Left ventricle myocardium inferior (tissue), 1 donor: ENCODE data around the gene PROSER2. TPM values are rescaled to one million over a fixed set of nuclear protein-coding genes. Genes with fewer than 3 reads are reported as not detected.

ENCODE experiments used
- DNase-seq: peaks from one replicate; pipeline ENCODE4 v3.0.0-alpha.2; 2020
- H3K27ac ChIP-seq: fragments of 200-600 bp; replicated peaks from 2 replicates; pipeline ENCODE4 v1.8.0; 2021
- H3K27me3 ChIP-seq: fragments of 200-600 bp; 2 replicates; pipeline ENCODE4 v1.8.0; 2021; ENCODE audit warnings: low read depth
- H3K36me3 ChIP-seq: fragments of 200-600 bp; 2 replicates; pipeline ENCODE4 v1.8.0; 2021
- H3K4me1 ChIP-seq: fragments of 200-600 bp; 2 replicates; pipeline ENCODE4 v1.8.0; 2021
- H3K4me3 ChIP-seq: fragments of 200-600 bp; 2 replicates; pipeline ENCODE4 v1.8.0; 2021; ENCODE audit warnings: mild to moderate bottlenecking, moderate library complexity
- H3K9me3 ChIP-seq: fragments of 200-600 bp; replicated peaks from 2 replicates; pipeline ENCODE4 v1.8.0; 2021
- intact Hi-C: fragments of 100-400 bp; cut with micrococcal nuclease; formaldehyde crosslinking; loops from one replicate; pipeline ENCODE4 v1.11.0; 2022
- total RNA-seq: library from RNA; stranded (reverse); fragmentation: NEBNext Ultra II Directional; extraction: Animal tissue kit (Norgen Biotek cat#: 25700); gene quantifications from one replicate; pipeline ENCODE4 v1.2.1, GENCODE V29; 2021
- TF ChIP-seq, protein P1 (sequence below): fragments of 200-600 bp; IDR thresholded peaks from 2 replicates; pipeline ENCODE4 v1.8.0; 2021; ENCODE audit warnings: antibody characterized with exemption, mild to moderate bottlenecking, borderline replicate concordance
- donor health status: DM: no; HTN: yes; CAD: no; lungs with severe emphysema.

The PROSER2 gene
- total RNA-seq, 1 donor from 2014 or later: 0.52 TPM

DNA sequence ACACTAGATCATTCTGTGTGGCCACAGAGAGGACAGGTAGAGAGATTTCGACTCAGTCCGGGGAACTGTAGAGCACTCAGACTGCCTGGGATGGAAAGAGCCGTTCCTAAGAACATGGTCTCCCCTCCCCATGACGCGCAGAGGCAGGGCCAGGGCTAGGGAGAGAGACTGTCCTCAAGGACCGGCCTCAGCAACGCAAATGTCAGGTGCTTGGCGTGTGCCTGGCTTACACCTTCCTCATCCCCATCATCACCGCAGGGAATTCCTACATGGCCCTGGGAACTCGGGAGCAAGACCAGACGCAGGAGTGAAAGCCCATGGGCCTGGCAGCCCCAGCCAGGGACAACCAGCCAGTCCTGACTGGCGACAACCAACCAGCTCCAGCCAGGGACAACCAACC lies 55.6 kb downstream of the PROSER2 start:
- no peak overlapping the region for H3K4me3 ChIP-seq
- no peak for DNase-seq
- TF ChIP-seq, protein P1, sequence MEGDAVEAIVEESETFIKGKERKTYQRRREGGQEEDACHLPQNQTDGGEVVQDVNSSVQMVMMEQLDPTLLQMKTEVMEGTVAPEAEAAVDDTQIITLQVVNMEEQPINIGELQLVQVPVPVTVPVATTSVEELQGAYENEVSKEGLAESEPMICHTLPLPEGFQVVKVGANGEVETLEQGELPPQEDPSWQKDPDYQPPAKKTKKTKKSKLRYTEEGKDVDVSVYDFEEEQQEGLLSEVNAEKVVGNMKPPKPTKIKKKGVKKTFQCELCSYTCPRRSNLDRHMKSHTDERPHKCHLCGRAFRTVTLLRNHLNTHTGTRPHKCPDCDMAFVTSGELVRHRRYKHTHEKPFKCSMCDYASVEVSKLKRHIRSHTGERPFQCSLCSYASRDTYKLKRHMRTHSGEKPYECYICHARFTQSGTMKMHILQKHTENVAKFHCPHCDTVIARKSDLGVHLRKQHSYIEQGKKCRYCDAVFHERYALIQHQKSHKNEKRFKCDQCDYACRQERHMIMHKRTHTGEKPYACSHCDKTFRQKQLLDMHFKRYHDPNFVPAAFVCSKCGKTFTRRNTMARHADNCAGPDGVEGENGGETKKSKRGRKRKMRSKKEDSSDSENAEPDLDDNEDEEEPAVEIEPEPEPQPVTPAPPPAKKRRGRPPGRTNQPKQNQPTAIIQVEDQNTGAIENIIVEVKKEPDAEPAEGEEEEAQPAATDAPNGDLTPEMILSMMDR: no peak
- H3K27me3 ChIP-seq: no peaks in the 10 kb centered on the region
- no peaks in the 10 kb centered on the region for H3K36me3 ChIP-seq
- H3K27ac ChIP-seq: no peak overlapping the region
- no peaks in the 10 kb centered on the region for H3K9me3 ChIP-seq
- H3K4me1 ChIP-seq: peaks cover 23% of the 10 kb centered on the region
- intact Hi-C loops: no loop called here

DNA sequence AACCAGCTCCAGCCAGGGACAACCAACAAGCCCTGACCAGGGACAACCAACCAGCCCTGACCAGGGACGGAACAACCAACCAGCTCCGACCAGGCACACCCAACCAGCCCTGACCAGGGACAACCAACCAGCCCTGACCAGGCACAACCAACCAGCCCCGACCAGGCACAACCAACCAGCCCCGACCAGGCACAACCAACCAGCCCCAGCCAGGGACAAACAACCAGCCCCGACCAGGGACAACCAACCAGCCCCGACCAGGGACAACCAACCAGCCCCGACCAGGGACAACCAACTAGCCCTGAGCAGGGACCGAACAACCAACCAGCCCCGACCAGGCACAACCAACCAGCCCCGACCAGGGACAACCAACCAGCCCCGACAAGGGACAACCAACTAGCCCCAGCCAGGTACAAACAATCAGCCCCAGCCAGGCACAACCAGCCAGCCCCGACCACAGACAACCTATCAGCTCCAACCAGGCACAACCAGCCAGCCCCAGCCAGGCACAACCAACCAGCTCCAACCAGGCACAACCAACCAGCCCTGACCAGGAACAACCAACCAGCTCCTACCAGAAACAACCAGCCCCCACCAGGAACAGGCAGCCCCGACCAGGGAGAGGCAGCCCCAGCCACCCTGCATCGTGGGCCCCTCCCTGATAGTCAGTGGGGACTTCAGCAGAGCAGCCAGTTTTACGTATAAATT lies 56.4 kb downstream of the PROSER2 start:
- no peaks in the 10 kb centered on the region for H3K27me3 ChIP-seq
- no peak overlapping the region for H3K27ac ChIP-seq
- intact Hi-C loops: no loop called here
- TF ChIP-seq, protein P1: no peak
- H3K36me3 ChIP-seq: no peaks in the 10 kb centered on the region
- H3K9me3 ChIP-seq: no peaks in the 10 kb centered on the region
- H3K4me1 ChIP-seq: peaks cover 20% of the 10 kb centered on the region
- no peak overlapping the region for H3K4me3 ChIP-seq
- no peak for DNase-seq

DNA sequence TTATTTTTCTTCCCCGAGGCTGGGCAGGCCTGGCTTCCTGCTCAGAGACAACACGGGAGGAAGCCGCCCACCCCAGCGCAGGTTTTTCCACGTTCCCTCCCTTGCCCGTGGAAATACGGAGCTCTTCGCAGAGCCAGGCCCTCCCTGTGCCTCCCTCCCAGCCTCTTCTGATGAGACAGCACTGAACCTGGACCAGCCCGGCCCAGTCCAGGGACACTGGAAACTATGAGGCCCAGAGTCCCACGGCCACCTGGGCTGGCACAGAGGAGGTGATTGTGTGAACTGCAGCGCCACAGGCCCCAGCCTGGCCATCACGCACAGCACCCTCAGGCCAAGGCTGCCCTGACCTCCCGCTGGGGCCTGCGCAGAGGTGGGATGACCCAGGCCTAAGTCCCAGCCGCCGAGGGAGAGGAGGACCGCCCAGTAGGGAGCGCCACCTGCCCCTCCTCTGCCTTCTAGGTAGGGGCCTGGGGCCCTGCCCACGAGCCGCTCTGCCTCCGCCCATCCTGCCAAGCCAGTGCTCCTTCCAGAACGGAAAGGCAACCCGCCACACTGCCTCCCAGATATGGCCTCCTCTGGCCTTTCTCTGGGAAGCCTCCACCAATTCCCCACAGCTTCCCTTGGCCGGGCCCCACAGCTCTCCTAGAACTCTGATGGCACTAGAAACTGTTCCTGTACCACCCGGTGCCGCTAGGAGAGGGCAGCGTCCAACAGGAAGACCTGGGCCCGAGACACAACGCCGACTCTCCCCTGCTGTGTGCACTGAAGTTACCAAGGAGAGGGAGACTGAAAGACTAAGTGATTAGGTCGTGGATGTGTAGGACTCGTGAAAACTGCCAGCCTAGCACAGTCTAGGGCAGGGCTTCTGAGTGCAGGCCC lies 57.2 kb downstream of the PROSER2 start:
- no peak for DNase-seq
- Histone ChIP-seq H3K27ac (no peak overlapping the region), H3K4me3 (no peak overlapping the region), H3K9me3 (no peaks in the 10 kb centered on the region), H3K4me1 (peaks cover 11% of the 10 kb centered on the region), H3K36me3 (no peaks in the 10 kb centered on the region), H3K27me3 (no peaks in the 10 kb centered on the region)
- intact Hi-C loops: no loop called here
- TF ChIP-seq, protein P1: no peak

DNA sequence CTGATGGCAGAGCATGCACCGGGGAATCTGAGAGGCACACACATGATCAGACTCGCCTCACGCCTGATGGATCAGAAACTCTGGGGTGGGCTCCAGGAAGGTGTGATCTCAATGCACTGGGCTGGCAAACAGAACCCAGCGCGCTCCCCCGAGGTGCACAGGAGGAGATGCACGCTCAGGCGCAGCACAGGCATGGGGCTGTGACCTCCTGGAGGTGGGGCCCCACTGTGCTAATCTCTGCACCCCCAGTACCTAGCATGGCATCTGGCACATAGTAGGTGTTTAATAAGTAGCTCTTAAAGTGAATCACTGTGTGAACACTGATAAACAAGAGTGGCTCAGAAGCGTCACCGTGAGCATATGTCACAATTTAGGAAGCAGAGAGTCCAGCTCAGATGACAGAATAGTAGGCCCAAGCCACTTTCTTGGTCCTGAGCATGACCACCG lies 57.9 kb downstream of the PROSER2 start:
- intact Hi-C loops: no loop called here
- peaks cover 7% of the 10 kb centered on the region for H3K4me1 ChIP-seq
- no peak for DNase-seq
- no peaks in the 10 kb centered on the region for H3K27me3 ChIP-seq
- TF ChIP-seq, protein P1: no peak
- no peak overlapping the region for H3K27ac ChIP-seq
- H3K4me3 ChIP-seq: no peak overlapping the region
- no peaks in the 10 kb centered on the region for H3K9me3 ChIP-seq
- H3K36me3 ChIP-seq: no peaks in the 10 kb centered on the region

DNA sequence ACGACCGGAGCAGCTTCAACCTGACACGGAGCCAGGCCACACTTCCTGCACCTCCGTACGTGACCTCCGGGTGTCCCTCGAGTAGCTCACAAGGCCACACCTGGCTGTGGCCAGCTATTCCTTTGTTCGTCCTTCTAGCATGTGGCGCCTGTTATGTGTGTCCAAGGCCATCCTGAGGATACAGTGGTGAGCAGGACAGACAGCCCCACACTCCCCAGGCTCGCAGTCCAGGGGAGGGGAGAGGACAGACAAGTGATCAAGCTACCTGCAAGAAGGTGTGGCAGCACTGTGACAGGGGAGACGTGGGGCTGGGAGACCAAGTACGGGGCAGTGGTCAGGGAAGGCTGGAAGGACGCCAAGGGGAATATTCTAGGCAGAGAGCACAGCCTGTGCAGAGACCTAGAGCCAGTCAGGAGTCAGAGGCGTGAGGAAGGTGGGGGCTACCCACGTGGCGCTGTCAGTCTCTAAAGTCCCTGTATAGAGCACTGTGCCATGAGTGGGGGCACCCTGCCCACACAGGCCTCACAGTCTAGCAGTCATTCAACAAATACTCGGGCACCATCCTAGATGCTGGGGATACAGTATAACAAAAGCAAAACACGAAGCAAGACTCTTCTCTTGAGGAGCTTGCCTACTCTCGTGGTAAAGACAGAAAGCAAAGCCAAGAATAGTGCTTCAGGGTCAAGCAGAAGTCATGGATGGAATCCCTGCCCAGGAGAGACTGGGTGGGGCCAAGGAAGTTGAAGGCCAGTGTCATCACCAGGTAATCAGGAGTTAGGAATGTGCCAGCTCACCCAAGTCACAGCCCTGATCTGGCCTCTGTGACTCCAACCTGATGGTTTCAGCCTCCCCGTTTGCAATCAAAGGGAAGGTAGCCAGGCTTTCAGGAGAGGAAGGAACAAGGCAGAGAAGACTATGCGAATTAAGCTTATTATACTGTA lies 58.6 kb downstream of the PROSER2 start:
- TF ChIP-seq, protein P1: no peak
- H3K9me3 ChIP-seq: no peaks in the 10 kb centered on the region
- H3K27me3 ChIP-seq: no peaks in the 10 kb centered on the region
- H3K4me1 ChIP-seq: peaks cover 5% of the 10 kb centered on the region
- no peaks in the 10 kb centered on the region for H3K36me3 ChIP-seq
- H3K4me3 ChIP-seq: no peak overlapping the region
- DNase-seq: no peak
- intact Hi-C loops: no loop called here
- H3K27ac ChIP-seq: no peak overlapping the region
